ENCODE data around the gene ADGRL1.

ADGRL1 gene

GRCh38 chr19:14135985-14136508, 69.9 kb downstream of the ADGRL1 start:
- DNase-seq: no peak

GRCh38 chr19:14135355-14135754, 70.6 kb downstream of the ADGRL1 start:
- no peak for DNase-seq

GRCh38 chr19:14127929-14128509, 78.0 kb downstream of the ADGRL1 start:
- DNase-seq: no peak

GRCh38 chr19:14127176-14127575, 78.8 kb downstream of the ADGRL1 start:
- no peak for DNase-seq

GRCh38 chr19:14122924-14123323, 83.0 kb downstream of the ADGRL1 start:
- DNase-seq: no peak

- no peak for DNase-seq
Measured at GRCh38 chr19:14120497-14120780, 85.5 kb downstream of the ADGRL1 start.

- no peak for DNase-seq
Measured at GRCh38 chr19:14119644-14120496, 86.1 kb downstream of the ADGRL1 start.

GRCh38 chr19:14119146-14119545, 86.8 kb downstream of the ADGRL1 start:
- DNase-seq: no peak

- peak; percentile 39 for DNase-seq
Measured at GRCh38 chr19:14118165-14119051, 87.6 kb downstream of the ADGRL1 start.

- peak; percentile 97 for DNase-seq
Measured at GRCh38 chr19:14117668-14118164, 88.3 kb downstream of the ADGRL1 start, which contains the start of gene PRKACA. Gene PRKACA, minus strand, starts transcription at chr19:14117762. Its CDS starts 215 bp downstream, at chr19:14117547.

- no peak for DNase-seq
Measured at GRCh38 chr19:14116918-14117578, 88.9 kb downstream of the ADGRL1 start.

GRCh38 chr19:14116525-14116917, 89.4 kb downstream of the ADGRL1 start:
- no peak for DNase-seq

- no peak for DNase-seq
Measured at GRCh38 chr19:14115756-14116155, 90.2 kb downstream of the ADGRL1 start.

GRCh38 chr19:14114854-14115253, 91.1 kb downstream of the ADGRL1 start:
- DNase-seq: no peak

GRCh38 chr19:14114439-14114838, 91.5 kb downstream of the ADGRL1 start:
- no peak for DNase-seq

- DNase-seq: peak; percentile 13
Measured at GRCh38 chr19:14113762-14114414, 92.1 kb downstream of the ADGRL1 start.

GRCh38 chr19:14112809-14113385, 93.1 kb downstream of the ADGRL1 start:
- no peak for DNase-seq

- DNase-seq: no peak
Measured at GRCh38 chr19:14112051-14112808, 93.7 kb downstream of the ADGRL1 start.

GRCh38 chr19:14111486-14111885, 94.5 kb downstream of the ADGRL1 start:
- DNase-seq: no peak

- no peak for DNase-seq
Measured at GRCh38 chr19:14110650-14111049, 95.3 kb downstream of the ADGRL1 start.
